ENCODE data around the gene MTRF1. TPM values are rescaled to one million over a fixed set of nuclear protein-coding genes. Genes with fewer than 3 reads are reported as not detected.

The MTRF1 gene
- total RNA-seq, 1 donor from 2014 or later, result 17.2 TPM

DNA sequence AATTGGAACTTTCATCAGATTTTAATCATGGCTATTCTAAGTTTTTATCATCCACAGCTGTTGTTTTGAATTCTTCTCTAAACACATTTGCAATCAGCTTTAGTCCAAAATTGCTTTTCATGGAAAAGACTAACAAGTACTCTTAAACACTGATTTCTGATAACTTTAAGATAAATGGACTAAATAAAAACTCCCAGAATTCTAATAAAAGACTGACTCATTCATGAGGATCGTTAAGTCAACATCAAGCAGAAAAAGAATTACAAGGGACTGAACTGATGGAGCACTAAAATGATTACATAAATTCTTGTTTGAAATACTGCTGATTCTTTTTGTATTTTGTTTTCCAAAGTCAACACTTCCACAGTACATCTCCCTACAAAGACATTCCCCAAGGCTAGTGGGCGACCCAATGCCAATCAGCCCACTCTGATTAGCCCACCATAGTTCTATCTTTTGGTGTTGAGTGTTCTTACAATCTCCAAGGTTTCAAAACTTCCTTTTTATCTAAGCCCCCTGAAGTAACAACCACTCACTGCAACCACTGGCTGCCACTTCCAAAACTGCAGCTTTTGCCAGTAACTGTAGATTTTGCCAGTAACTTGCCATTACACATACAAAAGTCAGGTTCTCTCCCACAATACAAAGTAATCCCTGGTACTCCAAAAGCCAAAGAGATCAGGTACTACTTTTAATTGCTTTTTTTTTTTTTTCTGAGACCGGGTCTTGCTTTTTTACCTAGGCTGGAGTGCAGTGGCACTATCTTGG is 33.7 kb upstream of the MTRF1 start:
- no peak overlapping the region for H3K4me3 Mint-ChIP-seq
- H3K27ac Mint-ChIP-seq, result no peak overlapping the region
- DNase-seq (ENCODE audit: low spot score in 2 of 2, unreplicated experiment in 2 of 2), result no peak
- peaks cover 7% of the 10 kb centered on the region for H3K9me3 Mint-ChIP-seq
- H3K27me3 Mint-ChIP-seq (ENCODE audit: low read depth), result no peaks in the 10 kb centered on the region
- H3K36me3 Mint-ChIP-seq, result no peaks in the 10 kb centered on the region
- H3K4me1 Mint-ChIP-seq, result no peaks in the 10 kb centered on the region
- TF ChIP-seq CTCF (IDR thresholded peaks at IDR 0.05; ENCODE audit: unreplicated experiment), result no peak

- H3K27ac Mint-ChIP-seq, result no peak overlapping the region
- no peak for DNase-seq (ENCODE audit: low spot score in 2 of 2, unreplicated experiment in 2 of 2)
Measured at GRCh38 chr13:41295973-41296372, 32.6 kb upstream of the MTRF1 start.

DNA sequence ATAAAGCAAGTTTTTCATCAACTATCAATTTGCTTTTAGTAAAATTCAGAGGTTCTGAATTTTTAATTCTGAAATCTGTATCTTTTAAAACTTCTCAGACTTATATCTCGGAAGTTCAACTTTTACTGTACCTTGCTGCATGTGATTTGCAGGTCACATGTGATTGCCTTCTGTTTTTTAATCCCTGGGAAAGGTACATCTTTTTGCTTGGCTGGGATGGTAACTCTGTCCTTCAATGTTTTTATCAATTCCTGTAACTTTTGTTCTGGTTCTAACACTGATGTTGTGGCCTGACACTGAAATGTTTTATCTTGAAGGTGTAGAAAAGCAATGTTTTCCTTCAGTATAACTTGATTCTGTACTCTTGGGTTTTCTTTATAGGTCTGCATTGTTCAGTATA is 31.5 kb upstream of the MTRF1 start:
- no peaks in the 10 kb centered on the region for H3K4me1 Mint-ChIP-seq
- H3K27ac Mint-ChIP-seq, result no peak overlapping the region
- H3K27me3 Mint-ChIP-seq (ENCODE audit: low read depth), result no peaks in the 10 kb centered on the region
- peaks cover 2% of the 10 kb centered on the region for H3K36me3 Mint-ChIP-seq
- peaks cover 15% of the 10 kb centered on the region for H3K9me3 Mint-ChIP-seq
- TF ChIP-seq CTCF (IDR thresholded peaks at IDR 0.05; ENCODE audit: unreplicated experiment), result no peak
- DNase-seq (ENCODE audit: low spot score in 2 of 2, unreplicated experiment in 2 of 2), result no peak
- H3K4me3 Mint-ChIP-seq, result no peak overlapping the region

More at GRCh38 chr13:41295973-41296372, 32.6 kb upstream of the MTRF1 start:
- Mint-ChIP-seq H3K4me3 (no peak overlapping the region), H3K4me1 (no peaks in the 10 kb centered on the region), H3K9me3 (peaks cover 15% of the 10 kb centered on the region), H3K36me3 (peaks cover 2% of the 10 kb centered on the region), H3K27me3 (ENCODE audit: low read depth) (no peaks in the 10 kb centered on the region)
- no peak for TF ChIP-seq CTCF (IDR thresholded peaks at IDR 0.05; ENCODE audit: unreplicated experiment)

DNA sequence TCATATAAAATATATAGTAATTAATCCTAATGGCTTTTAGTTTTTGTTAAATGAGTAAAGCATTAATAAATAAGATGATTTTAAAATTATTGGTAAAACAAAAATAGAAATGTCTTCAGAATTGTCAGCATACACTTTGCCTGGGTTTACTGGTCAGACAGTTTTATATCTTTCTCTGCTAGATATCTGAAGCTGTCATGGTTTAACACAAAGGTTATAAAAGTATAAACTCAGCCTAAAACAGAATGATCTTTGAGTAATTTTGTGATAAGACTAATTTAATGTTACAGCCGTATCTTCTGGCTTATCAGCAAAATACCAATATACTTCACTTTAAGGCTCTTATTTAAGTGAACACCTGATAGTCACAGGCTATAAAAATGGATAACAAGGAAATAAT is 29.9 kb upstream of the MTRF1 start:
- no peak overlapping the region for H3K27ac Mint-ChIP-seq
- H3K4me1 Mint-ChIP-seq, result no peaks in the 10 kb centered on the region
- H3K27me3 Mint-ChIP-seq (ENCODE audit: low read depth), result no peaks in the 10 kb centered on the region
- TF ChIP-seq CTCF (IDR thresholded peaks at IDR 0.05; ENCODE audit: unreplicated experiment), result no peak
- H3K36me3 Mint-ChIP-seq, result peaks cover 2% of the 10 kb centered on the region
- peaks cover 15% of the 10 kb centered on the region for H3K9me3 Mint-ChIP-seq
- DNase-seq (ENCODE audit: low spot score in 2 of 2, unreplicated experiment in 2 of 2), result no peak
- H3K4me3 Mint-ChIP-seq, result no peak overlapping the region

GRCh38 chr13:41291246-41291645 is 27.9 kb upstream of the MTRF1 start:
- no peak for DNase-seq (ENCODE audit: low spot score in 2 of 2, unreplicated experiment in 2 of 2)
- TF ChIP-seq CTCF (IDR thresholded peaks at IDR 0.05; ENCODE audit: unreplicated experiment), result no peak
- no peaks in the 10 kb centered on the region for H3K4me1 Mint-ChIP-seq
- H3K27ac Mint-ChIP-seq, result no peak overlapping the region
- H3K36me3 Mint-ChIP-seq, result peaks cover 2% of the 10 kb centered on the region
- no peak overlapping the region for H3K4me3 Mint-ChIP-seq
- H3K27me3 Mint-ChIP-seq (ENCODE audit: low read depth), result peaks cover 3% of the 10 kb centered on the region
- peaks cover 15% of the 10 kb centered on the region for H3K9me3 Mint-ChIP-seq
